Activated T-helper 9 cell treated with anti-CD3 and anti-CD28 coated beads, Interleukin-2, amount 50 U/mL, for 16 hours (primary cell): ENCODE measurements around the gene VTI1B.
"Not testable (repeated sequence)": the region's sequence is repeated elsewhere in the genome, so short reads cannot be mapped to it uniquely, and the experiment has no call there.

Source experiments
- DNase-seq: peaks from one replicate; pipeline ENCODE4 v3.0.0-alpha.2; 2020; ENCODE audit warnings: low read depth

The VTI1B gene

GRCh38 chr14:67630186-67630585 lies 44.2 kb downstream of the VTI1B start:
- no peak for DNase-seq

- no peak for DNase-seq
Observed at GRCh38 chr14:67627519-67627918, 46.9 kb downstream of the VTI1B start.

GRCh38 chr14:67626131-67626530 lies 48.3 kb downstream of the VTI1B start:
- DNase-seq = not testable (repeated sequence)

GRCh38 chr14:67623114-67623513 lies 51.3 kb downstream of the VTI1B start:
- DNase-seq = no peak

GRCh38 chr14:67622675-67623074 lies 51.8 kb downstream of the VTI1B start:
- no peak for DNase-seq

GRCh38 chr14:67620217-67620785 lies 54.1 kb downstream of the VTI1B start:
- no peak for DNase-seq

GRCh38 chr14:67619446-67620216 lies 54.8 kb downstream of the VTI1B start, which contains the start of gene ARG2:
ARG2 (plus strand) TSS chr14:67619920; CDS start chr14:67619978, 58 bp downstream.
- DNase-seq = peak; percentile 97

- no peak for DNase-seq
Observed at GRCh38 chr14:67618617-67619063, 55.8 kb downstream of the VTI1B start.

GRCh38 chr14:67610491-67610890 lies 63.9 kb downstream of the VTI1B start:
- DNase-seq = no peak

- no peak for DNase-seq
Observed at GRCh38 chr14:67609642-67610310, 64.7 kb downstream of the VTI1B start.

GRCh38 chr14:67607646-67608045 lies 66.8 kb downstream of the VTI1B start:
- DNase-seq = no peak

GRCh38 chr14:67602995-67603545 lies 71.4 kb downstream of the VTI1B start:
- DNase-seq = no peak

GRCh38 chr14:67602076-67602475 lies 72.4 kb downstream of the VTI1B start:
- DNase-seq = no peak

- not testable (repeated sequence) for DNase-seq
Observed at GRCh38 chr14:67600562-67600974, 73.9 kb downstream of the VTI1B start.

- DNase-seq = peak; percentile 90
Observed at GRCh38 chr14:67599698-67600561, 74.5 kb downstream of the VTI1B start, which contains the start of gene PIGH. PIGH (minus strand) TSS chr14:67600268; CDS start chr14:67600203, 65 bp downstream.
